Activated T-helper 9 cell treated with anti-CD3 and anti-CD28 coated beads, Interleukin-2, amount 50 U/mL, for 16 hours (primary cell): ENCODE data around the gene MRTFB.
"Not testable (repeated sequence)": the region's sequence is repeated elsewhere in the genome, so short reads cannot be mapped to it uniquely, and the experiment has no call there.

ENCODE experiments used
- DNase-seq: peaks from one replicate; pipeline ENCODE4 v3.0.0-alpha.2; 2020; ENCODE audit warnings: low read depth

MRTFB gene

DNA sequence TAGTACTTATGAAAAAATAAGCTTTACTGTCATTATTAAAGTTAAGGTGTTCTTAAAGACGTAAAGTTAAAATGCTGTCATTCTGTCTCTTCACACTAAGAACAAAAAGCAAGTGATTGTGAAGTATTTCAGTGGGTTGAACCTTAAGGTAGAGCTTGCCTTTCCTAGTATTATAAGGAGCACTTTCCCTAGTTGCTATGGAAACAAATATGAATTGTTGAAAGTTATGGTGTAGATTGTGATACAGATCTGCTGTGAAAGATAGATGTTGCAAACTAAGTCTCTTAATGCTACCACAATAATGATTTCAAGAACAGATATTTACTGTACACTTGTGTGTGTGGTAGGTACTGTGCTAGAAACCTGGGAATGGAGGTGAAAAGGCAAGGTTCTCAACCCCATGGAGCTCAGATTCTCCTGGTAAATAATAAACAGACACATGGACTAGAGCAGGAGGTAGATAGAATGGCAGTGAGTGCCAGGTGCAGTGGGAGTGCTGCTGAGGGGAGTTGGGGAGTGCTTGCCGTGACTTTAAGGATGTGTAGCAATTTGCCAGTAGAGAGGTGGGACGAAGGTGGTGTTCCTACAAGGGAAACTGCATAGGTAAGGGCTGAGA, 34.7 kb downstream of the MRTFB start:
- DNase-seq = no peak

DNA sequence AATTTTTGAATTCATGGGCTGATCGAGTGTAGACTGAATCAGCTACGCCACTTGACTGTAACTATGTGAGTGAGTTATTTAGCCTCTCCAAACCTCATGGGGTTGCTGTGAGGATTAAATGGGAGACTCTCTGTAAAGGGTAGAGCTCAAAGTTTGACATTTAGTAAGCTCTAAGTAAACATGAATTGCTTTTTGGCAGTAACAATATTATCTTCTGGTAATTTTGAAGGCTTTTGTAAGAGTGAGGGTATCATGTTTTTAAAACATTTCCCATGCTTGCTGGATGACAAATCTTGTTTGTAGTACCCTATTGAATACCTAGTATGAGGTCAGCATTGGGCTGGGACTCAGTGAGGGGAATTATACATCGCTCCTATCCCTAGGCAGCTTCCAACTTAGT, 35.3 kb downstream of the MRTFB start:
- DNase-seq = no peak

DNA sequence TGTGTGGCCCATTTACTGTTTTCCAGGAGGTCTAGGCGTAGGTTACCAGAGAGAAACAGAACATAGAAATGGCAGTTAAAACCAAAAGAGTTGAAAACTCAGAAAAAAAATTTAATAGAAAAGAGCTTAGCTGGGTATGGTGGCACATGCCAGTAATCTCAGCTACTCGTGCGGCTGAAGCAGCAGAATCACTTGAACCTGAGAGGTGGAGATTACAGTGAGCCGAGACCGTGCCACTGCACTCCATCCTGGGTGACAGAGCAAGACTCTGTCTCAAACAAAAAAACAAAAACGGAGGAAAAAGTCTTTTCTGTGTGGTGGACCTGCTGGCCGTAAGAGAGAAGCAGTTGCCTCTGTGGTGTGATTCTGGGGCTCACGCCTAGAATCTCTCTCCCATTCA, 35.8 kb downstream of the MRTFB start:
- DNase-seq = no peak

DNA sequence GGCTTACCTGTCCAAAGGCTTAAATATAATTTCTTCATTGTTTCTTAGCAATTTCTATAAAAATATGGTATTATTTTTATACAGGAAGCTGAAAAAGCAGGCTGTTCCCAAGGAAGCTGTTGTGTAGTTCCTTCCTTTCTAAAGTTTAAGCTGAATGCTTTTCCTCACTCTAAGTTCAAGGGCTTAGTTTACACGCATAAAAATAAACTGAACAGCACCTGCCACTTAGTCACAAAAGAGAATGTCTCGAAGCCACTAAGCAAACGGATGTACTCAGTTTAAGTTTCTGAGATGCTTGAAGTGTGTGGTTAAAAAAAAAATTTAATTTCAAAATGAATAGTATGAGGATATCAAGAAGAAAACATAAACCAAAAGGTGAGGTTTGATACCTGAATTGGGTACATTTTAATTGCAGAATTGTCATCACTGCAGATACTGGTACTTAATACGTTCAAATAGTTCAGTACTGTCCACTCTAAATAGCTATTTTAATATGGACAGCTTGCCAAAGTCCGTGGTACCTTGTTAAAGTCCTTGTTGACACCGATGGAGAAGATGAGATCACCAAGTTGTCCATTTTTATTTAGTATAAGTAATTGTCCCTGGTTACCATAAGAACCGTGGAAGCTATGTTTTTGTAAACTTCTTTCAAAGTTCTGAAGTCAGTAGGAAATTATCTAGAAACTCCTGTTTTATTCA, 38.1 kb downstream of the MRTFB start:
- DNase-seq = no peak

DNA sequence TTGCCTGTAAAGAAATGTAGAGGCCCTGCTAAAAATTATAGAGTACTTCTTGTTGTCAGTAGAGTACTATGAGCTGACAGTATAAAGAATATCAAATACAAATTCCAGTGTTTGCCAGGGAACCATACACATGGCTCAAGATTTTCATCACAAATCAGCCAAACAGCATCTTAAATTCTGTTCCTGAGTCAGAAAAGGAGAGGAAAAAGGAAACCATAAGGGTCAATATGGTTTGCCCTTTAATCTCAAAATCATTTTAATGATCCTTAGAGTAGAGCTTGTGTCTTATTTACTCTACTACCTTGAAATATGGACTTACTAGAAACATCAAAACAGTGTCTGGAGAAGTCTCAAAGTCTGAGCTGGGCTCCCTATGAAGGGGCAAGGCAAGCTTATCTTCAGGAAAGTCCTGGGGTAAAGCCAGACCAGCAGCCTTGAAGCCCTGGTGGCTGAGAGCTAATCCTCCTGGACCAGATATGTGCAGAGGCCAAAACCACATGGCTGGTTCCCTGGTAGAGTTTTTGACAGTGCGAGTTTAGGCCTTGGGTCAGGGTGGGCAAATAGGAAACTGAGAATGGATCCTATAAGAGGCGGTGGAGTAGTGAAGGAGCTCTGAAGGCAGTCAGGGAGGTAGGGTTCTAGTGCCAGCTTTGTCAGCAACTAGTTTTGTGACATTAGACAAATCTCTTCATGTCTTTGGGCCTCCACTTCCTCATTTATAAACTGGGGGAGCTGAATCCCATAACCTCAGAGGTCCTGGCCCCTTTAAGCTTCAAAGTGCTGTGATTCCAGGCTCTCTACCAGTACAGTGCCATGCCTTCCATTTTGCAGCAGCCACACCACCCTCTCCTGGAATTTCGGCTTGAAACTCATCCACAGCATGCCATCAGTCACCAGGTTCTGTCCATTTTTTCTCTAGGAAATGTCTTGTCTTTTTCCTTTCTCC, 38.9 kb downstream of the MRTFB start:
- no peak for DNase-seq

DNA sequence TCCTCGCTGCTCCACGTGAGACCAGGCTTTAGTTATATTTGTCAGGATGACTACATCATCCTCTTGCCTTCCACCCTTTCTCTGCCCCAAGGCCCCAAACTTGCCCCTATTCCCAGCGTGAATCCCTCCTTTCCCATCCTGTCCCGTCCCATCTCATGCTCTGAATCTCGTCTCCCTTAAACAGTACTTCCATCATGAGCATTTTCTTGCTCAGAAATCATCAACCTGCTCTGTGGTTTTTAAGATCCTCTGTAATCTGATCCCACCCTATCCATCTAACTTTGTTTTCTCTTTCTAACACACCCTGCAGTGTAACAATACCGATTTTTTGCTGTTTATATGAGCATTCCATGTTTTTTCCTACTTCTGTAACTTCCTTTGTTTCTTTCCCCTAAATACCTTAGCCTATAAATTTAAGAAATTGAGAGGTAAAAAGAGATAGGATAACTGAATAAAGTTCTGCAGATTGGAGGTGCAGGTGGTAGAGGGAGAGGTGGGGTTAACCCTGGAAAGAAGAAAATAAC, 39.7 kb downstream of the MRTFB start:
- DNase-seq = no peak

DNA sequence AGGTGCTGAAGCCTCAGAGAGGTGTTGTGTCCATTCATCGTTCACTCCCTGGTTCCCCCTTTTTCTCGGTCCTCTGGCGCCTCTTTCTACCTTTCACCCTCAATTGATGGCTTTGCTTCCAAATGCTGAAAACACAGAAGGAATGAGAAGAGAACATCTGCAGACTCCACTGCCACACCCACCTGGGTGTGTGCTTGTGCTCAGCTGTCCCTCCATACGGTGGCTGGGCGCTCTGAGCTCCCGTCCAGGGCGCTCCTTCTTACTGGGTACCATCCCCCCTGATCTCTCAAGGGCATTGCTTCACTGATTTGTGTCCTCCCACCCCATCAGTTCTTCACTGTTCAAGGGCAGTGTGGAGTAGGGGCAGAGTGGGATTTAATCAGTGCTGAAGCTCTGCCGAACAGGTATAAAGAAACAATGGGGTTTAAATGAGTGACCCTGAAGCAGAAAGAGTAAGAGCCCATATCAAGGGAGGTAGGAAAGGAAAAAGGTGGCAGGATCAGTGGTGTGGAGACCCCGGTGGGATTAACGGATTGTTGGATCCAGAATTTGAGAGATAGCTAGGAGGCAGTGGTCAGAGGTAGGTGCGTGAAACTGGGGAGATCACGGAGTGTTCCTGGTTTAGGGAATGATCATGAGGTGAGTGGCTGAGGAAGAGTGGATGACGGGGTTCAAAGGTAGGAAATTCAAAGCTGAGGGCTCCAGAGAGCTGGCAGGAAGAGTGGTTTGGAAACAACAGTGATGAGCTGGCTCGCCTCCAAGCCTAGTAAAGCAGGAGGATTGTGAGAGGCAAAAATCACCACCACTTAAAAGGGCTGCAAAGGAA, 40.8 kb downstream of the MRTFB start:
- DNase-seq = no peak

DNA sequence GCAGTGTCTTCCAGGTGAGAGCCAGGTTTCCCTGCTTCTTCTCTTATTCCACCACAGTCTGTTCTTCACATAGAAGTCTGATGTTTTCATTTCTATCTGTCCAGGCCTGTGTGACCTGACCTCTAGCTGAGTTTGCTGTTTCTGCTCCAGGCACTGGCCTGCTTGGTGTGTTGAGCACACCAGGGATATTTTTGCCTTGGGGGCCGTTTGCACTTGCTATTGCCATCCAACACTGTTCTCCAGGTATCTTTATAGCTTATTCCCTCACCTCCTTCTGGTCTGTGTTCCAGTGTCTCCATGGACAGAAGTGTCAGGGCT, 41.4 kb downstream of the MRTFB start:
- DNase-seq = no peak

DNA sequence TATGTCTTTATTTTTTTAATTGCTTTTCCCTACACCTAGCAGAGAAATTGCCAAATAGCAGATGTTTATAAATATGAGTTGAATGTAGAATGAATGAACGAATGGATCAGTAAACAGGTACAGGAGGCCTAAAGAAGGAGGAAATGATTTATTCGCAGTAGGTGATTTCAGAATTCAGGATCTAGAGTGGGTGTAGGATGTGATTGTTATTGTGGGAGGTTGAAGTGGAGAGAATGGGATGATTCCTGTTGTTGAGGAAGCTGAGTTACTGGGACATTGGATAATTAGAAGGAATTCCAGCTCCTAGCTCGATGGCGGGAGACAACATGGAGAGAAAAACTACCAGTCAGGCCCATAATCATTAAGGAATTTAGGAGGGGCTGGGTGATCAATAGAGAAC, 42.2 kb downstream of the MRTFB start:
- DNase-seq = no peak

DNA sequence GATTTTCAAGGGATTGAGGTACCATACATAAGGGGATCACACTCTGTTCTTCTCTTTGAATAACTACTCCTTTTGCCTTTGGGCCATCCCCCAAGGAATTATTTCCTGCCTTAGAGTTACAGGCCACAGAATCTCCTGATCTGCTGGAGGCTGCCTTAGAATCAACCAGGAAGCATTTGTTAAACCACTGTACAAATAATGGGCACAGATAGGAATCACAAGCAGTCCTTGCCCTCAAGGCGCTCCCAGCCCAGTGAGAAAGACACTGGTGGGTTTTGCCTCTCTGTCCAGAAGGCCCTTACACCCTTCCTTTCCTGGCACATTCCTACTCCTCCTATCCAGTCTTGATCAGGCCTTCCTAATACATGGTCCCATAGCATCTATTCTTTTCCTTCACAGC, 45.9 kb downstream of the MRTFB start:
- no peak for DNase-seq

DNA sequence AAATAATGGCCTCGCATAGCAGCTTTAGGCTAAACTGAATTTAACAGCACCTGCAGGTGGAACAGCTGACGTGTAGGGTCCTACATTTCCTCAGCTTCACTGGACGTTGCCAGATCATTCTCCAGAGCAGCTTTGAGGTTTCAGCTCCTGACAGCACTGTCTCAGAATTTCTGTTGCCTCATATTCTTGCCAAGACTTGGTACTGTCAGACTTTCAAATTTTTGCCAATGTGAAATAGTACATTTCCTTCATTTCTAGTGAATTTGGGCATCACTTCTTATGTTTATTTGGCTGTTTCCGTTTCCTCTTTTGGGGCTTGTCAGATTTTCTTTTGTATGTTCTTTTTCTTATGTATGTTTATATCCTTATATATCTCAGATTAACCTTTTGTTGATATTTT, 48.7 kb downstream of the MRTFB start:
- no peak for DNase-seq

DNA sequence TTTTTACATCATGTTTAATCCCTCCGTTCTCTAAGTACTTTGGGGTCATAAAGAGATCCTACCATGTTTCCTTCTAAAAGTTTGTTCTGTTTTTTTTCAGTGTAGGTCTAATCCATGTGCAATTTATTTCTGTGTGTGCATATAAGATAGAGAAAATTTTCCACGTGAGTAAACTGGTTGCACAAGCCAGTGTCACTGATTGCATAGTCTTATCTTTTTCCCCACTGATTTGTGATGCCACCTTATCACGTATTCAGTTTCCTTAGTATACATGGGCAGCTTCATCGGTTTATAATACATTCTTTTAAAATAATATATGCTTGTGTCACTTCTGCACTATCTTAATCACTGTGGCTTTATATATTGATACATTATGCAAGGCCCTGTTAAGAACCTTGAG, 49.2 kb downstream of the MRTFB start:
- no peak for DNase-seq

DNA sequence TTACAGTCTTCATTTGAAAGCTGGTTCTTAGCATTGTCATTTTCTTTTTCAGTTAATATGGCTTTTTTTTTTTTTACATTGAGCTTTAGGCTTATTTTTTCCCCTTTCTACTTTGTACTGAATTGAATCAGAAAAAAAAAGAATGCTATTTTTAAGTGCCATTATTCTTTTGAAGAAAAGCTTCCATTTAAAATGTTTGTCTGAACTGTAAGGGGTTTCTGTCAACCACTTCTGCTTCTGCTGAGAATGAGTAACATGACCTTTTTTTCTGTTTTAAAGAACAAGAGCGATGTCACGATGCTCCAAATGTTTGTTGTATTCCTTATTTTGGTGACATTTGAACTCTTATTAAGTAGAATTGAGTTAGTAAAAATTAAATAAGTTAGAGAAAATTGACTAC, 50.0 kb downstream of the MRTFB start:
- no peak for DNase-seq

DNA sequence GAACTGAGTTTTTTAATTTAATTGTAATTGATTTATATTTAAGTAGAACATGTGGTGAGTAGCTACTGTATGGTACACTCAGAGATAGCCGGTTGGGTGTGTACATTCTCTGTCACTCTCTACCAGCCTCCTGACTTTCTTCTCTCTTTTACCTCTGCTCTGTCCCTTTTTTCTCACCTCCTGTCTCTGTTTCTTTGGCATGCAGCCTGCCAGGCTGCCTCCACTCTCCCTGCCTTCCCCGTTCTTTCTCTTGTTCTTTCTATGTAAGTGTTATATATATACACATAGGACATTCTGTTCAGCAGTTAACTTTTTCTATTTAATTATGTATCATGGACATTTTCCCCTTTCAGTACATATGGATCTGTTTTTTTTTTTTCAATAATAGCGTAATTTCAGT, 50.8 kb downstream of the MRTFB start:
- DNase-seq = no peak

DNA sequence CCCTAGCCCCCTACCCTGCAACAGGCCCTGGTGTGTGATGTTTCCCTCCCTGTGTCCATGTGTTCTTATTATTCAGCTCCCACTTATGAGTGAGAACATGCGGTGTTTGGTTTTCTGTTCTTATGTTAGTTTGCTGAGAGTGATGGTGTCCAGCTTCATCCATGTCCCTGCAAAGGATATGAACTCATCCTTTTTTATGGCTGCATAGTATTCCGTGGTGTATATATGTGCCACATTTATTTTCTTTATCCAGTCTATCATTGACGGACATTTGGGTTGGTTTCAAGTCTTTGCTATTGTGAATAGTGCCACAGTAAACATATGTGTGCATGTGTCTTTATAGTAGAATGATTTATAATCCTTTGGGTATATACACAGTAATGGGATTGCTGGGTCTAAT, 51.3 kb downstream of the MRTFB start:
- not testable (repeated sequence) for DNase-seq

DNA sequence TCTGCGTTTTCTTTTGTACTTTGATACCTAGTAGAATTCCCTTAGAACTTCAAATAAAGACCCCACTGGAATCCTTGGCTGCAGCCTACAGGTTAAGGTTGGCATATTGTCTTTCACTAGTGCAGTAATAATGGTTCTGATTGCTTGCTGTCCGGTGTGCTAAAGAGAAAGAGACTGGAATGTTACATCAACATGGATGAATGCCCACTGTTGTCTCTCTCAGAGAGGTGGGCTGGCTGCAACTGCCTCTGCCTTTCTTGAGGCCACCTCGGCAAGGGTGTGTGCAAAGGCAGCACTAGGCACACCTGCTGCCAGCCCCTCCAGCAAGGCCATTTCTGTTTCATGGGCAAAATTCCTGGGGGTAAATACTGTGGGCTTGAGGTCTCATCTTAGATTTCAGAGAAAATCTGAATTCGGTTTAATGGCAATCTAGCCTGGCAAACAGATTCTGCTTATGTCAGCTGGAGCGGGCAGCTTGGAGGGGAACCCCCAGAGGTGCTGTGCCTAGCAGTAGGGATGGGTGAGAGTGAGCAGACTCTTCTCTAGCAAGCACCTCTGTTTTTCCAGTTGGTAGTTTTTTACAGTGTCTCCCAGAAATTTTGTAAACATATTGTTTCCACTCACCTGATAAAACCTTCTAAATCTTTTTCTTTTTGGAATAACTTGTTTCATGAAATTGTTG, 54.0 kb downstream of the MRTFB start:
- no peak for DNase-seq

DNA sequence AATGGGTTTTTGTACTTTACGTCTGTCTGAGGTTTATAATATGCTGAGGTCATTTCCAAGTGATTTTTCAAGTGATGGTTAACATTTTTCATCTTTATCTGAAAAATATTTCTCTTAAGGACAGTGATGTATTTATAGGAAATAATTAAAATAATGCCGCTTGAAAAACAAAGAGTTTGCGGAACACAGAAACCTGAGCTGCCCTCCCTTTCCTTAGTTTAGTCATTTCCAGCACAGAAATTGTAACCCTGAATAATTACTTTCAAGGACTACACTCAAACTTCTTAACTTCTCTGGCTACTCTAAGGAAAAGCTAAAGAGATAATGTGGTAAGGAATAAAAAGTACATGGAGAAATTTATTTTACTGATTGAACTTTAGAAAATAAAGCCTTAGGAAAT, 54.6 kb downstream of the MRTFB start:
- no peak for DNase-seq

DNA sequence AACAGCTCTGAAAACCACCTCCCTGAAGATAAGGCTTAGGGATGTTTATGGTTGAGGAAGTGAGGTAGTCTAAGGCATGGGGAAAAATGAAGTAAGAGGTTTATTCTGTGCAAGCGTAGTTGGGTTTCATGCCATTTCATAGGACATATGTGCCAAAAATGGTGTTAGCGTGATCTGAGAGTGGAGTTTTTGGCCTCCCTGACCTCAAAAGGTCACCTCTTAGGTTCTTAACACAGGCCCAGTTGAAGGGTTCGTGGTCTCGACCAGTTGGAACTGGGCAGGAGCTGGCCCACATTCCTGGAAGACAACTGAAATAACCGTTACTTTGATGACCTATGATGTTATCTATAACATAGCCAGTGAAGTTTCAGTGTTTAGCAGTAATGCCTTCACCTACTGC, 57.0 kb downstream of the MRTFB start:
- DNase-seq = no peak

DNA sequence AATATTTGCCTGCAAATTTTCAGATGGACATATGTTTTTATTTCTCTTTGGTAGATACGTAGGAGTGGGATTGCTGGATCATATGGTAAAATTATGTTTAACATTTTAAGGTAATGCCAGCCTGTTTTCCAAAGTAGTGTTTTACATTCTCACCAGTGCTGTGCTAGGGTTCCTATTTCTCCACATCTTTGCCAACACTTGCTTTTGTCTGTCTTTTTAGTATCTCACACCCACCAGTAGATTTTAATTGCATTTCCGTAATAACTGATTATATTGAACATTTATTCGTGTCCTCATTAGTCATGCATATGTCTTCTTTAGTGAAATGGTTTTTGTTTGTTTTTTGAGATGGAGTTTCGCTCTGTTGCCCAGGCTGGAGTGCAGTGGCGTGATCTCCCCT, 58.4 kb downstream of the MRTFB start:
- DNase-seq = no peak

DNA sequence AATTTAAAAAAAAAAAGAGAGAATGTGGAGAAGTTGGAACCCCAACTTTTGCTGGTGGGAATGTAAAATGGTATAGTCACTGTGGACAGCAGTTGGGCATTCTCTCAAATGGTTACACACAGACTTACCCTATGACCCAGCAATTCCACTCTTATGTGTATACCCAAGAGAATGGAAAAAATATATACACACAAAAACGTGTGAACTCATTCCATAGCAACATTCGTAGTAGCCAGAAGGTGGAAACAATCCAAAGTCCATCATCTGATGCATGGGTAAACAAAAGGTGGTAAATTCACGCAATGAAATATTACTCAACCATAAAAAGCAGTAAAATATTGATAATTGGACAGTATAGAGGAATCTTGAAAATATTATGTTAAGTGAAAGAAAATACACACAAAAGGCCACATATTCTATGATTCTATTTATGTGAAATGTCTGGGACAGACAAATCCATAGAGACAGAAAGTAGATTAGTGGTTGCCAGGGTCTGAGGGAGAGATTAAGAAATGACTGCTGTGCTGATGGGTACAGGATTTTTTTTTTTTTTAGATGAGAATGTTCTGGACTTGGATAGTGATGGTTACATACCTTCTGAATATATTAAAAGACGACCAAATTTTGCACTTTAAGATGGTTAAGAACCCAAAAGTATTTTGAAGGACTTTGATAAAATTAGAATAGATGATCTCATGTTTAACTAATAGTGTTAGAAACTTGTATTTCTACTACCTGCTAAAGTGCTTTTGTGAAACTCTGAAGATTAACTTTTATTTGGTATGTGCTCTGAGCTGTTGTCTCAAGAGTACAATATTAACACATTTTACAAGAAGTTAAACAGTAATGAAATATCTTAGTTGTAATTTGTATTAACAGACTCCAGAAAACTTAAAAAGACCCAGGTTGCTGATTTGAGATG, 60.9 kb downstream of the MRTFB start:
- DNase-seq = no peak

DNA sequence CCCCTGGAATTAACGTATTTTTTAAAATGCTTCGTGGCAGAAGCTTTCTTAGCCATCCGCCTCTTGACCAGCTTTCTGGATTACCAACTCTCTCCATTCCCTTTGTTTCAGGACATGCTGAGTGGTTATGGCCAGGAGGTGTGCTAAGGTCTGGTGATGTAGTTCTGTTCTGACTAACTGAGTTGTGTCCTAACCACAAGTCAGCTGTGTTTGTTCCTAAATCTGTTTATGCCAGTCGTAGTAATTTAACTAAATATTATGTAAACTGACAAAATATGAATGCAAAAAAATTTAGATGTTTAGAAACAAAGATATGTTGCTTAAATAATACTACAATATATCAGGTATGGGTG, 61.6 kb downstream of the MRTFB start:
- DNase-seq = no peak
